ENCODE data around the gene ZRANB3. TPM values are rescaled to one million over a fixed set of nuclear protein-coding genes. Genes with fewer than 3 reads are reported as not detected.
"Not testable (repeated sequence)": the region's sequence is repeated elsewhere in the genome, so short reads cannot be mapped to it uniquely, and the experiment has no call there.

The ZRANB3 gene
- total RNA-seq, 1 donor from 2014 or later, result 11.0 TPM

DNA sequence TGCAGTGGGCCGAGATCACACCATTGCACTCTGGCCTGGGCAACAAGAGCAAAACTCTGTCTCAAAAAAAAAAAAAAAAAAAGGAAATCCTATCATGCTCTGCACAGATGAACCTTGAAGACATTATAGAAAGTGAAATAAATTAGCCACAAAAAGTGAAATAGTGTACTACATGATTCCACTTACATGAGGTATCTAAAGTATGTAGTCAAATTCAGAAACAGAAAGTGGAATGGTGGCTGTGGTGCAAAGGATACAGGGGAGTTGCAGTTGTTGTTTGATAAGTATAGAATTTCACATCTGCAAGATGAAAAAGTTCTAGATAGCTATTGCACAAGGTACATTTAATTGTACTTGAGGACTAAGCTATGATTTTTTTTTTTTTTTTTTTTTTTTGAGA, 5.2 kb downstream of the ZRANB3 start:
- no peak for DNase-seq (ENCODE audit: extremely low spot score, unreplicated experiment)
- Mint-ChIP-seq H3K27me3 (ENCODE audit: unreplicated experiment) (no peaks in the 10 kb centered on the region), H3K36me3 (ENCODE audit: unreplicated experiment) (peaks cover 7% of the 10 kb centered on the region), H3K9me3 (ENCODE audit: unreplicated experiment) (no peaks in the 10 kb centered on the region), H3K4me3 (ENCODE audit: unreplicated experiment) (no peak overlapping the region), H3K27ac (ENCODE audit: unreplicated experiment) (no peak overlapping the region), H3K4me1 (ENCODE audit: unreplicated experiment) (peaks cover 8% of the 10 kb centered on the region)
- no peak for TF ChIP-seq CTCF (IDR thresholded peaks at IDR 0.05)

DNA sequence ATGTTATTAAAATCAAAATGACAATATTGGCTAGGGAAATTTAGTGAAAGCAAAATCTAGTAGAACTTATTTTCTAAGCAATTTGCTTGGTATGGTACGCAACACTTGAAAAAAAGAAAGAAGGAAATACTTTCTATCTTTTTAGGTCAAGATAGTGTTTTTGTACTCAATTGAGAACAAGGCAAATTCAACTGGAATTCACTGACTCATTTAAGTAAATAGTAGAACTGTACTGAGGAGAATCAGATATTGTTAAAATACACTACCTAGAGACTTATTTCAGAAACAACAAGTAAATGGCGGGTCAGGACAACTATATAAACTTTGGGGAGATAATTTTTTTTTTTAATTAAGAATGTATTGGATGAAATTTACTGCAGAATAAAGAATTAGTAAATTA, 18.9 kb downstream of the ZRANB3 start:
- no peak overlapping the region for H3K4me3 Mint-ChIP-seq (ENCODE audit: unreplicated experiment)
- peaks cover 4% of the 10 kb centered on the region for H3K36me3 Mint-ChIP-seq (ENCODE audit: unreplicated experiment)
- peaks cover 12% of the 10 kb centered on the region for H3K9me3 Mint-ChIP-seq (ENCODE audit: unreplicated experiment)
- DNase-seq (ENCODE audit: extremely low spot score, unreplicated experiment), result no peak
- no peak for TF ChIP-seq CTCF (IDR thresholded peaks at IDR 0.05)
- no peak overlapping the region for H3K27ac Mint-ChIP-seq (ENCODE audit: unreplicated experiment)
- H3K4me1 Mint-ChIP-seq (ENCODE audit: unreplicated experiment), result peaks cover 4% of the 10 kb centered on the region
- H3K27me3 Mint-ChIP-seq (ENCODE audit: unreplicated experiment), result no peaks in the 10 kb centered on the region

GRCh38 chr2:135510577-135510976, 20.4 kb downstream of the ZRANB3 start:
- peaks cover 5% of the 10 kb centered on the region for H3K36me3 Mint-ChIP-seq (ENCODE audit: unreplicated experiment)

GRCh38 chr2:135504811-135505210, 26.2 kb downstream of the ZRANB3 start:
- H3K36me3 Mint-ChIP-seq (ENCODE audit: unreplicated experiment), result peaks cover 32% of the 10 kb centered on the region
- H3K4me3 Mint-ChIP-seq (ENCODE audit: unreplicated experiment), result no peak overlapping the region
- H3K27ac Mint-ChIP-seq (ENCODE audit: unreplicated experiment), result no peak overlapping the region
- no peaks in the 10 kb centered on the region for H3K4me1 Mint-ChIP-seq (ENCODE audit: unreplicated experiment)
- DNase-seq (ENCODE audit: extremely low spot score, unreplicated experiment), result no peak
- H3K27me3 Mint-ChIP-seq (ENCODE audit: unreplicated experiment), result no peaks in the 10 kb centered on the region
- peaks cover 7% of the 10 kb centered on the region for H3K9me3 Mint-ChIP-seq (ENCODE audit: unreplicated experiment)
- no peak for TF ChIP-seq CTCF (IDR thresholded peaks at IDR 0.05)

More at GRCh38 chr2:135510577-135510976, 20.4 kb downstream of the ZRANB3 start:
- H3K27ac Mint-ChIP-seq (ENCODE audit: unreplicated experiment), result no peak overlapping the region
- no peak for DNase-seq (ENCODE audit: extremely low spot score, unreplicated experiment)
- no peak overlapping the region for H3K4me3 Mint-ChIP-seq (ENCODE audit: unreplicated experiment)
- no peak for TF ChIP-seq CTCF (IDR thresholded peaks at IDR 0.05)
- peaks cover 4% of the 10 kb centered on the region for H3K4me1 Mint-ChIP-seq (ENCODE audit: unreplicated experiment)
- H3K9me3 Mint-ChIP-seq (ENCODE audit: unreplicated experiment), result peaks cover 12% of the 10 kb centered on the region
- no peaks in the 10 kb centered on the region for H3K27me3 Mint-ChIP-seq (ENCODE audit: unreplicated experiment)

DNA sequence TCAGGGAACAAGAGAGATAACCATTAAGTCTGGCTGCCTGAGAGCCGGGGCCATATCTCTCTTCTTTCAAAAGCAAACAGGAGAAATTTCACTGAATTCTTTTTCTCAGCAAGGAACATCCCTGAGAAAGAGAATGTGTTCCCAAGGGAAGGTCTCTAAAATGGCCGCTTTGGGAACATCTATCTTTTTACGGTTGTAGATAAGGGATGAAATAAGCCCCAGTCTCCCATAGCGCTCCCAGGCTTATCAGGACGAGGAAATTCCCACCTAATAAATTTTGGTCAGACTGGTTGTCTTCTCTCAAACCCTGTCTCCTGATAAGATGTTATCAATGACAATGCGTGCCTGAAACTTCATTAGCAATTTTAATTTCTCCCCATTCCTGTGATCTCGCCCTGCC, 32.4 kb downstream of the ZRANB3 start:
- Mint-ChIP-seq H3K9me3 (ENCODE audit: unreplicated experiment) (peaks cover 17% of the 10 kb centered on the region), H3K36me3 (ENCODE audit: unreplicated experiment) (peaks cover 51% of the 10 kb centered on the region)
- DNase-seq (ENCODE audit: extremely low spot score, unreplicated experiment); H3K27me3 Mint-ChIP-seq (ENCODE audit: unreplicated experiment); H3K4me3 Mint-ChIP-seq (ENCODE audit: unreplicated experiment); H3K27ac Mint-ChIP-seq (ENCODE audit: unreplicated experiment); H3K4me1 Mint-ChIP-seq (ENCODE audit: unreplicated experiment): not testable (repeated sequence)

- no peak for TF ChIP-seq CTCF (IDR thresholded peaks at IDR 0.05)
- H3K4me3 Mint-ChIP-seq (ENCODE audit: unreplicated experiment), result no peak overlapping the region
- H3K27ac Mint-ChIP-seq (ENCODE audit: unreplicated experiment), result no peak overlapping the region
These were observed 36.1 kb downstream of the ZRANB3 start for GRCh38 chr2:135494917-135495316.

More at GRCh38 chr2:135494917-135495316, 36.1 kb downstream of the ZRANB3 start:
- Mint-ChIP-seq H3K4me1 (ENCODE audit: unreplicated experiment) (peaks cover 9% of the 10 kb centered on the region), H3K27me3 (ENCODE audit: unreplicated experiment) (no peaks in the 10 kb centered on the region), H3K36me3 (ENCODE audit: unreplicated experiment) (peaks cover 31% of the 10 kb centered on the region), H3K9me3 (ENCODE audit: unreplicated experiment) (peaks cover 17% of the 10 kb centered on the region)
- no peak for DNase-seq (ENCODE audit: extremely low spot score, unreplicated experiment)
